Bronchial epithelial cell (primary cell): Measurements from ENCODE around the gene MZB1. TPM values are rescaled to one million over a fixed set of nuclear protein-coding genes. Genes with fewer than 3 reads are reported as not detected.

Experiments
- DNase-seq: peaks from one replicate; pipeline ENCODE4 v3.0.0-alpha.2; 2010; ENCODE audit warnings: low read depth
- FAIRE-seq: peaks from 2 replicates; lab custom pipeline; 2011; peaks lifted over from hg19 to GRCh38; lab: Jason Lieb, UNC
- H3K27me3 ChIP-seq: 2 replicates; pipeline ENCODE4 v1.5.1; 2011; ENCODE audit warnings: low read length; ENCODE audit not compliant: control insufficient read depth, insufficient read depth
- H3K36me3 ChIP-seq: 2 replicates; pipeline ENCODE4 v1.5.1; 2011; ENCODE audit warnings: low read length; ENCODE audit not compliant: control insufficient read depth, insufficient read depth
- H3K4me3 ChIP-seq: 2 replicates; pipeline ENCODE4 v1.5.1; 2011; ENCODE audit warnings: mild to moderate bottlenecking, low read depth, low read length, control low read depth
- CTCF ChIP-seq: IDR thresholded peaks from 2 replicates; pipeline ENCODE4 v1.5.1; 2011; ENCODE audit warnings: mild to moderate bottlenecking, moderate library complexity, low read length, control low read depth, inconsistent platforms; ENCODE audit not compliant: insufficient read depth, severe bottlenecking
- total RNA-seq: library from RNA; depleted of rRNA; stranded (reverse); fragments of >200 nt; gene quantifications from 2 replicates; pipeline ENCODE4 v1.2.1, GENCODE V29; 2014

Gene MZB1
- total RNA-seq, 1 donor from 2014 or later, result not detected

- Histone ChIP-seq H3K27me3 (no peaks in the 10 kb centered on the region), H3K36me3 (no peaks in the 10 kb centered on the region), H3K4me3 (no peak overlapping the region)
- DNase-seq (no peak), FAIRE-seq (no peak)
- no peak for TF ChIP-seq CTCF
These were observed 6.3 kb upstream of the MZB1 start for GRCh38 chr5:139395844-139396640.

GRCh38 chr5:139394654-139395566 lies 5.2 kb upstream of the MZB1 start, which contains the start of gene PROB1:
Gene PROB1, minus strand, starts transcription at chr5:139395104. Its CDS starts 23 bp downstream, at chr5:139395081.
- DNase-seq (no peak), FAIRE-seq (no peak)
- no peak for TF ChIP-seq CTCF
- Histone ChIP-seq H3K36me3 (no peaks in the 10 kb centered on the region), H3K4me3 (peak within 1 kb of the TSS; percentile 43), H3K27me3 (no peaks in the 10 kb centered on the region)

- no peaks in the 10 kb centered on the region for H3K36me3 ChIP-seq
- FAIRE-seq, result no peak
- peak overlapping the region; percentile 43 for H3K4me3 ChIP-seq
- TF ChIP-seq CTCF, result peak; percentile 57
- DNase-seq, result no peak
- no peaks in the 10 kb centered on the region for H3K27me3 ChIP-seq
These were observed 4.5 kb upstream of the MZB1 start for GRCh38 chr5:139394123-139394653.

- no peak for FAIRE-seq
- Histone ChIP-seq H3K27me3 (no peaks in the 10 kb centered on the region), H3K36me3 (no peaks in the 10 kb centered on the region), H3K4me3 (peak overlapping the region; percentile 43)
- no peak for DNase-seq
- TF ChIP-seq CTCF, result no peak
These were observed 3.9 kb upstream of the MZB1 start for GRCh38 chr5:139393497-139394122.

GRCh38 chr5:139392678-139393496 lies 3.2 kb upstream of the MZB1 start:
- peak; percentile 54 for DNase-seq
- no peaks in the 10 kb centered on the region for H3K27me3 ChIP-seq
- no peak for FAIRE-seq
- no peaks in the 10 kb centered on the region for H3K36me3 ChIP-seq
- peak; percentile 80 for TF ChIP-seq CTCF
- H3K4me3 ChIP-seq, result peak overlapping the region; percentile 43
